ENCODE results near the gene MATN3. TPM values are rescaled to one million over a fixed set of nuclear protein-coding genes. Genes with fewer than 3 reads are reported as not detected.

MATN3 gene
- polyA plus RNA-seq, 1 of the 3 experiments (the other 2 are of a cell fraction): 5.9 TPM

DNA sequence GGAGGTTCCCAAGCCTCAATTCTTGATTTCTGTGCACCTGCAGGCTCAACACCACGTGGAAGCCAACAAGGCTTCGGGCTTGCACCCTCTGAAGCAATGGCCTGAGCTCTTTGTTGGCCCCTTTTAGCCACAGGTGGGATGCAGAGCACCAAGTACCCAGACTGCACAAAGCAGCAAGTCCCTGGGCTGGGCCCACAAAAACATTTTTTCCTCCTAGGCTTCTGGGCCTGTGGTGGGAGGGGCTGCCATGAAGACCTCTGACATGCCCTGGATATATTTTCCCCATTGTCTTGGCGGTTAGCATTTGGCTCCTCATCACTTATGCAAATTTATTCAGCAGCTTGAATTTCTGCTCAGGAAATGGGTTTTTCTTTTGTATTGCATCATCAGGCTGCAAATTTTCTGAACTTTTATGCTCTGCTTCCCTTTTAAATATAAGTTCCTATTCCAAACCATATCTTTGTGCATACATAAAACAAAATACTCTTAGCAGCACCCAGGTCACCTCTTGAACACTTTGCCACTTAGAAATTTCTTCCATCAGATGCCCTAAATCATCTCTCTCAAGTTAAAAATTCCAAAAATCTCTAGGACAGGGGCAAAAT is 9.0 kb upstream of the MATN3 start:
- ChIA-PET CTCF (interaction anchor here (0.5 to 2.7 kb wide), 3 partner anchors 12 to 74 kb away, joined by 3 to 15 read pairs (median 3); no protein-coding TSS in a partner anchor), POLR2A (no interaction called here)
- Histone ChIP-seq H3K27me3 (ENCODE audit: insufficient read depth) (no peaks in the 10 kb centered on the region), H3K4me2 (no peak overlapping the region), H3K79me2 (ENCODE audit: insufficient read depth) (no peaks in the 10 kb centered on the region), H3K9me3 (no peaks in the 10 kb centered on the region; the same call in 1 of the 2 replicates), H3K4me1 (ENCODE audit: control insufficient read depth in 1 of 2, insufficient read depth in 2 of 2, low read depth in 1 of 2, low read length in 1 of 2) (no peaks in the 10 kb centered on the region; a peak in 1 of 4 replicates), H3K9me2 (no peaks in the 10 kb centered on the region), H3K36me3 (replicated peaks in 1 of 2; ENCODE audit: control insufficient read depth in 1 of 2, insufficient read depth in 2 of 2, low read length in 1 of 2) (no peaks in the 10 kb centered on the region), H4K20me1 (ENCODE audit: insufficient read depth) (no peaks in the 10 kb centered on the region), H3K27ac (ENCODE audit: low read depth in 2 of 2, low read length in 1 of 2) (no peak overlapping the region), H3K4me3 (ENCODE audit: low read depth in 2 of 2, low read length in 1 of 2) (no peak overlapping the region), H3K9ac (no peak overlapping the region), H3F3A (replicated peaks; ENCODE audit: insufficient read depth) (peaks cover 12% of the 10 kb centered on the region), H2AFZ (ENCODE audit: low read depth) (no peak overlapping the region)
- TF ChIP-seq YY1 (IDR thresholded peaks at IDR 0.05; ENCODE audit: low read depth) (no peak), POLR2AphosphoS5 (IDR thresholded peaks at IDR 0.05; ENCODE audit: low read depth, low read length) (no peak)
- no peak for DNase-seq
- 41% methylated on average over 3 of the region's 3 CpGs for WGBS (ENCODE audit: low lambda C conversion rate)

DNA sequence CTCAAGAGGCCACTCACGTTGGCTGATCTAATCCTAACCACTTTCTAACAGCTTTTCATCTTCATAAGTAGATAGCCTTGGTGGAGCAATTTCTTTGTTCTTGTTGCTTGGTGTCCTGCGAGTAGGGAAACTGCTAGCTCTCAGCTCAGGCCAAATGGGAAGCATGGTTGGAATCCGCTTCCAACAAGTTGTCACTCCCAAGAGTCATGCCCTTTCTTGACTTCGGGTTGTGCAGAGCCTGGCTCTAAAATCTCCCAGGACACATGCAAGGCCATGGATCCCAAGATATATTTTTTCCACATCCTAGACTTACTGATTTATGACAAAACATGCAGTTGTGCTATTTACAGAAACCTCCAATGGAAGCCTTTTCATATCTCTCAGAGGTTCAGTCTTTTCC is 7.3 kb upstream of the MATN3 start:
- DNase-seq: no peak
- Histone ChIP-seq H3K9ac (no peak overlapping the region), H3K27ac (ENCODE audit: low read depth in 2 of 2, low read length in 1 of 2) (no peak overlapping the region), H3K36me3 (replicated peaks in 1 of 2; ENCODE audit: control insufficient read depth in 1 of 2, insufficient read depth in 2 of 2, low read length in 1 of 2) (no peaks in the 10 kb centered on the region), H2AFZ (ENCODE audit: low read depth) (no peak overlapping the region), H3K4me1 (ENCODE audit: control insufficient read depth in 1 of 2, insufficient read depth in 2 of 2, low read depth in 1 of 2, low read length in 1 of 2) (no peaks in the 10 kb centered on the region; a peak in 1 of 4 replicates), H3K9me3 (no peaks in the 10 kb centered on the region; the same call in 1 of the 2 replicates), H3K27me3 (ENCODE audit: insufficient read depth) (no peaks in the 10 kb centered on the region), H4K20me1 (ENCODE audit: insufficient read depth) (no peaks in the 10 kb centered on the region), H3K79me2 (ENCODE audit: insufficient read depth) (no peaks in the 10 kb centered on the region), H3F3A (replicated peaks; ENCODE audit: insufficient read depth) (peaks cover 4% of the 10 kb centered on the region), H3K4me2 (no peak overlapping the region), H3K4me3 (ENCODE audit: low read depth in 2 of 2, low read length in 1 of 2) (no peak overlapping the region), H3K9me2 (no peaks in the 10 kb centered on the region)
- no peak for TF ChIP-seq YY1 (IDR thresholded peaks at IDR 0.05; ENCODE audit: low read depth)
- no peak for TF ChIP-seq EP300 (IDR thresholded peaks at IDR 0.05; ENCODE audit: borderline replicate concordance in 1 of 2, low read depth in 1 of 2, low read length in 1 of 2)
- no peak for TF ChIP-seq CTCF (IDR thresholded peaks at IDR 0.05)
- no peak for TF ChIP-seq GABPA (IDR thresholded peaks at IDR 0.05; ENCODE audit: low read depth)
- no peak for TF ChIP-seq TCF12 (IDR thresholded peaks at IDR 0.05)
- no peak for TF ChIP-seq NFIC (IDR thresholded peaks at IDR 0.05; ENCODE audit: borderline replicate concordance)
- TF ChIP-seq, protein P1, sequence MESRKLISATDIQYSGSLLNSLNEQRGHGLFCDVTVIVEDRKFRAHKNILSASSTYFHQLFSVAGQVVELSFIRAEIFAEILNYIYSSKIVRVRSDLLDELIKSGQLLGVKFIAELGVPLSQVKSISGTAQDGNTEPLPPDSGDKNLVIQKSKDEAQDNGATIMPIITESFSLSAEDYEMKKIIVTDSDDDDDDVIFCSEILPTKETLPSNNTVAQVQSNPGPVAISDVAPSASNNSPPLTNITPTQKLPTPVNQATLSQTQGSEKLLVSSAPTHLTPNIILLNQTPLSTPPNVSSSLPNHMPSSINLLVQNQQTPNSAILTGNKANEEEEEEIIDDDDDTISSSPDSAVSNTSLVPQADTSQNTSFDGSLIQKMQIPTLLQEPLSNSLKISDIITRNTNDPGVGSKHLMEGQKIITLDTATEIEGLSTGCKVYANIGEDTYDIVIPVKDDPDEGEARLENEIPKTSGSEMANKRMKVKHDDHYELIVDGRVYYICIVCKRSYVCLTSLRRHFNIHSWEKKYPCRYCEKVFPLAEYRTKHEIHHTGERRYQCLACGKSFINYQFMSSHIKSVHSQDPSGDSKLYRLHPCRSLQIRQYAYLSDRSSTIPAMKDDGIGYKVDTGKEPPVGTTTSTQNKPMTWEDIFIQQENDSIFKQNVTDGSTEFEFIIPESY (IDR thresholded peaks at IDR 0.05; ENCODE audit: borderline replicate concordance, low read depth): no peak
- TF ChIP-seq RCOR1 (IDR thresholded peaks at IDR 0.05; ENCODE audit: low read length): no peak
- no peak for TF ChIP-seq RXRA (IDR thresholded peaks at IDR 0.05; ENCODE audit: borderline replicate concordance, low read depth)
- TF ChIP-seq, protein P2, sequence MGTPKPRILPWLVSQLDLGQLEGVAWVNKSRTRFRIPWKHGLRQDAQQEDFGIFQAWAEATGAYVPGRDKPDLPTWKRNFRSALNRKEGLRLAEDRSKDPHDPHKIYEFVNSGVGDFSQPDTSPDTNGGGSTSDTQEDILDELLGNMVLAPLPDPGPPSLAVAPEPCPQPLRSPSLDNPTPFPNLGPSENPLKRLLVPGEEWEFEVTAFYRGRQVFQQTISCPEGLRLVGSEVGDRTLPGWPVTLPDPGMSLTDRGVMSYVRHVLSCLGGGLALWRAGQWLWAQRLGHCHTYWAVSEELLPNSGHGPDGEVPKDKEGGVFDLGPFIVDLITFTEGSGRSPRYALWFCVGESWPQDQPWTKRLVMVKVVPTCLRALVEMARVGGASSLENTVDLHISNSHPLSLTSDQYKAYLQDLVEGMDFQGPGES (IDR thresholded peaks at IDR 0.05; ENCODE audit: low read depth, low read length): no peak
- no peak for TF ChIP-seq USF1 (IDR thresholded peaks at IDR 0.05; ENCODE audit: borderline replicate concordance, low read depth)
- no peak for TF ChIP-seq JUND (IDR thresholded peaks at IDR 0.05)
- no peak for TF ChIP-seq ELF1 (IDR thresholded peaks at IDR 0.05)
- no peak for TF ChIP-seq TEAD4 (IDR thresholded peaks at IDR 0.05; ENCODE audit: borderline replicate concordance, insufficient read depth)
- TF ChIP-seq SMC3 (IDR thresholded peaks at IDR 0.05; ENCODE audit: low read depth, low read length): no peak
- no peak for TF ChIP-seq USF2 (IDR thresholded peaks at IDR 0.05; ENCODE audit: borderline replicate concordance, low read depth, low read length)
- no peak for TF ChIP-seq GATA2 (CRISPR knock-in tag; IDR thresholded peaks at IDR 0.05)
- WGBS (ENCODE audit: low lambda C conversion rate): 87% methylated on average over 4 of the region's 4 CpGs
- ChIA-PET POLR2A (no interaction called here), CTCF (interaction anchor here (0.8 to 2.7 kb wide), 2 partner anchors 53 to 74 kb away, joined by 3 to 15 read pairs; no protein-coding TSS in a partner anchor)

Measured in SK-N-SH (cell line).